ENCODE data around the gene SPZ1. TPM values are rescaled to one million over a fixed set of nuclear protein-coding genes. Genes with fewer than 3 reads are reported as not detected.
"Not testable (repeated sequence)": the region's sequence is repeated elsewhere in the genome, so short reads cannot be mapped to it uniquely, and the experiment has no call there.

Gene SPZ1
- polyA plus RNA-seq (ENCODE audit: insufficient read length in 4 of 4), result not detected

- no peak for DNase-seq (ENCODE audit: low read depth in 4 of 4, low spot score in 2 of 4)
Observed at GRCh38 chr5:80319702-80320101, at the start of gene SPZ1. TSS of gene SPZ1 (plus strand) at chr5:80320002. CDS start at chr5:80320216, 214 bp downstream.

- not testable (repeated sequence) for DNase-seq (ENCODE audit: low read depth in 4 of 4, low spot score in 2 of 4)
Observed at GRCh38 chr5:80270543-80270942, 49.3 kb upstream of the SPZ1 start.

- DNase-seq (ENCODE audit: low read depth in 4 of 4, low spot score in 2 of 4), result no peak
Observed at GRCh38 chr5:80275347-80275746, 44.5 kb upstream of the SPZ1 start.

GRCh38 chr5:80276186-80276585 is 43.6 kb upstream of the SPZ1 start:
- DNase-seq (ENCODE audit: low read depth in 4 of 4, low spot score in 2 of 4), result no peak

- no peak for DNase-seq (ENCODE audit: low read depth in 4 of 4, low spot score in 2 of 4)
Observed at GRCh38 chr5:80277191-80277590, 42.6 kb upstream of the SPZ1 start.

- no peak for DNase-seq (ENCODE audit: low read depth in 4 of 4, low spot score in 2 of 4)
Observed at GRCh38 chr5:80282054-80282453, 37.7 kb upstream of the SPZ1 start.

GRCh38 chr5:80283360-80283759 is 36.4 kb upstream of the SPZ1 start:
- no peak for DNase-seq (ENCODE audit: low read depth in 4 of 4, low spot score in 2 of 4)

GRCh38 chr5:80284720-80285119 is 35.1 kb upstream of the SPZ1 start:
- DNase-seq (ENCODE audit: low read depth in 4 of 4, low spot score in 2 of 4), result no peak

GRCh38 chr5:80288177-80288576 is 31.6 kb upstream of the SPZ1 start:
- DNase-seq (ENCODE audit: low read depth in 4 of 4, low spot score in 2 of 4), result no peak

GRCh38 chr5:80289320-80289719 is 30.5 kb upstream of the SPZ1 start:
- DNase-seq (ENCODE audit: low read depth in 4 of 4, low spot score in 2 of 4), result no peak

- no peak for DNase-seq (ENCODE audit: low read depth in 4 of 4, low spot score in 2 of 4)
Observed at GRCh38 chr5:80291761-80292160, 28.0 kb upstream of the SPZ1 start.

- no peak for DNase-seq (ENCODE audit: low read depth in 4 of 4, low spot score in 2 of 4)
Observed at GRCh38 chr5:80296121-80296520, 23.7 kb upstream of the SPZ1 start.

GRCh38 chr5:80299601-80300000 is 20.2 kb upstream of the SPZ1 start:
- DNase-seq (ENCODE audit: low read depth in 4 of 4, low spot score in 2 of 4), result no peak

GRCh38 chr5:80300125-80300524 is 19.7 kb upstream of the SPZ1 start:
- no peak for DNase-seq (ENCODE audit: low read depth in 4 of 4, low spot score in 2 of 4)

GRCh38 chr5:80300796-80301195 is 19.0 kb upstream of the SPZ1 start:
- not testable (repeated sequence) for DNase-seq (ENCODE audit: low read depth in 4 of 4, low spot score in 2 of 4)

GRCh38 chr5:80301342-80301741 is 18.5 kb upstream of the SPZ1 start:
- DNase-seq (ENCODE audit: low read depth in 4 of 4, low spot score in 2 of 4), result not testable (repeated sequence)

- no peak for DNase-seq (ENCODE audit: low read depth in 4 of 4, low spot score in 2 of 4)
Observed at GRCh38 chr5:80302636-80303035, 17.2 kb upstream of the SPZ1 start.

GRCh38 chr5:80308526-80308925 is 11.3 kb upstream of the SPZ1 start:
- no peak for DNase-seq (ENCODE audit: low read depth in 4 of 4, low spot score in 2 of 4)

- DNase-seq (ENCODE audit: low read depth in 4 of 4, low spot score in 2 of 4), result no peak
Observed at GRCh38 chr5:80309871-80310665, 9.7 kb upstream of the SPZ1 start.

GRCh38 chr5:80315244-80315643 is 4.6 kb upstream of the SPZ1 start:
- DNase-seq (ENCODE audit: low read depth in 4 of 4, low spot score in 2 of 4), result no peak

GRCh38 chr5:80318212-80318611 is 1.6 kb upstream of the SPZ1 start:
- DNase-seq (ENCODE audit: low read depth in 4 of 4, low spot score in 2 of 4), result peak; percentile 5 to 32 (median 16)

- no peak for DNase-seq (ENCODE audit: low read depth in 4 of 4, low spot score in 2 of 4)
Observed at GRCh38 chr5:80324912-80325311, 5.1 kb downstream of the SPZ1 start.

GRCh38 chr5:80326468-80326867 is 6.7 kb downstream of the SPZ1 start:
- no peak for DNase-seq (ENCODE audit: low read depth in 4 of 4, low spot score in 2 of 4)

Data from left renal cortex interstitium (tissue), 4 donors.